Measurements from ENCODE around the gene MTO1.
"Not testable (repeated sequence)": the region's sequence is repeated elsewhere in the genome, so short reads cannot be mapped to it uniquely, and the experiment has no call there.

MTO1 gene

DNA sequence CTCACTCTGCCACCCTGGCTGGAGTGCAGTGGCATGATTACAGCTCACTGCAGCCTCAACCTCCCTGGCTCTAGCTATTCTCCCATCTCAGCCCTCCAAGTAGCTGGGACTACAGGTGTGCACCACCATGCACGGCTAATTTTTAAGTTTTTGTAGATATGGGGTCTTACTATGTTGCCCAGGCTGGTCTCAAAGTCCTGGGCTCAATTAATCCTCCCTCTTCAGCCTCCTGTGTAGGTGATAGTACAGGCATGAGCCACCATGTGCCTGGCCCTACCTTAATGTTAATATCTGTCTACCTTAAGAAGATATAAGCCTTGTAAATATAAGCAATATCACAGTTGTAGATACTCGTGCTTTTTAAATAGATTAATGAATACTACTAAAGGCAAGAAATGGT is 42.6 kb downstream of the MTO1 start:
- DNase-seq = no peak

GRCh38 chr6:73505142-73505541 is 43.6 kb downstream of the MTO1 start:
- no peak for DNase-seq

DNA sequence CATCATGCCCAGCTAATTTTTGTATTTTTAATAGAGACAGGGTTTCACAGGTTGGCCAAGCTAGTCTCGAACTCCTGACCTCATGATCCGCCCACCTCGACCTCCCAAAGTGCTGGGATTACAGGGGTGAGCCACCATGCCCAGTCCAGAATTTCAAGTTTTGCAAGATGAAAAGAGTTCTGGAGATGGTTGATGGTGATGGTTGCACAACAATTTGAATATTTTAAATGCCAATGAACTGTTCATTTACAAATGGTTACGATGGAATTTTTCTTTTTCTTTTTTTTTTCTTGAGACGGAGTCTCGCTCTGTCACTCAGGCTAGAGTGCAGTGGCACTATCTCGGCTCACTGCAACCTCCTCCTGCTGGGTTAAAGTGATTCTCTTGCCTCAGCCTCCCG is 44.2 kb downstream of the MTO1 start:
- not testable (repeated sequence) for DNase-seq

- DNase-seq = no peak
These were observed 44.7 kb downstream of the MTO1 start for GRCh38 chr6:73506246-73506645.

DNA sequence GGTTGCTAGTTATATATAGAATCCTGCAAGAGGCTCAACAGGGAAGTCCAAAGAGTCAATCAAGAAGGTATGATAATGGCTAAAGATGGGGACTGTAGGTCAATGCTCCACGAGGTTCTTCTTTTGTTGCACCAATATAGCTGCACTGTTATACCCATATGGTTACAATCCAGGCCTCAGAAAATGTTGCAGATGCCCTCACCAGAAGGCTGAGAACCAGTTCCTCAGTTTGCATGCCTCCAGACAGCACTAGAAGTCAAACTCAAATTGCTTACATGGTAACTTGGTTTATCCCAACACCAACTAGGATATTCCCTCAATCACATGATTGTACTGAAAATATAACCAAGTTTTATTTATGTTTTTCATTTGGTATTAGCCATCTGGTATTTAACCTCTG is 47.2 kb downstream of the MTO1 start:
- DNase-seq = no peak

- DNase-seq = no peak
These were observed 48.3 kb downstream of the MTO1 start for GRCh38 chr6:73509851-73510250.

DNA sequence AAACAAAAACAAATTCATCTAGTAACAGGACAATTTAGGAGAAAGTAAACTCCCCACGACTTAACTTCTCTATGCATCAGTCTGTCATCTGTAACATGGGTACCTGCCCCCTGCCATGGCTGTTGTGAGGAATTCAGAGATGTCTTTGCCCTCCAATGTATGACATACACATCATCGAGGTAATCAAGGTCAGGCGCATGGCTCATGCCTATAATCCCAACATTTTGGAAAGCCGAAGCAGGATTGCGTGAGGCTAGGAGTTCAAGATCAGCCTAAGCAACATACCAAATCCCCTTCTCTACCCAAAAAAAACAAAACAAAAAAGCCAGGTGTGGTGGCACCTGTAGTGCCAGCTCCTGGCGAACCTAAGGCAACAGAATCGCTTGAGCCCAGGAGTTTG is 50.3 kb downstream of the MTO1 start:
- DNase-seq = no peak

DNA sequence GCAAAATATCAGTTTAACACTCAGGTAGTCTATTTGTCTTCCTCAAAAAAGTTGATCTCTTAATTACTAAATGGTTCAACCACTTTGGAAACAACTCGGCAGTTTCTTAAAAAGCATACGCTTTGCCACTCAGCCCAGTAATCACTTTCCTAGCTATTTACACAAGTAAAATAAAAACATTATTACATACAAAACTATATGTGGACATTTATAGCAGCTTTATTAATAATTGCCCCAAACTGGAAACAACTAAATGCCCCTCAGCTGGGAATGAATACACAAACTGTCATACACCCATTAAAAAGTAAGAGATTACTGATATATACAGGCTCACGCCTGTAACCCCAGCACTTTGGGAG is 51.9 kb downstream of the MTO1 start:
- no peak for DNase-seq

DNA sequence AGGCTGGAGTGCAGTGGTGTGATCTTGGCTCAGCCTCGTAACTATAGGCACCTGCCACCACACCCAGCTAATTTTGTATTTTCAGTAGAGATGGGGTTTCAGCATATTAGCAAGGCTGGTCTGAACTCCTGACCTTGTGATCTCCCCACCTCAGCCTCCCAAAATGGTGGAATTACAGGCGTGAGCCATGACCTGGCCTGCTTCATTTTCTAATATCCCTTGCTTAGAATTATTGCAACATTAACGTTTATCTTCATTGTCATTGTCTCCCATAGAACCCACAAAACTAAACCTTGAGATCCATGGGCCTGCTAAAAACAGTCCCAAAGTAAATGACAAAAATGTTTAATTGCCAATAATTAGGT is 53.2 kb downstream of the MTO1 start:
- DNase-seq = no peak

DNA sequence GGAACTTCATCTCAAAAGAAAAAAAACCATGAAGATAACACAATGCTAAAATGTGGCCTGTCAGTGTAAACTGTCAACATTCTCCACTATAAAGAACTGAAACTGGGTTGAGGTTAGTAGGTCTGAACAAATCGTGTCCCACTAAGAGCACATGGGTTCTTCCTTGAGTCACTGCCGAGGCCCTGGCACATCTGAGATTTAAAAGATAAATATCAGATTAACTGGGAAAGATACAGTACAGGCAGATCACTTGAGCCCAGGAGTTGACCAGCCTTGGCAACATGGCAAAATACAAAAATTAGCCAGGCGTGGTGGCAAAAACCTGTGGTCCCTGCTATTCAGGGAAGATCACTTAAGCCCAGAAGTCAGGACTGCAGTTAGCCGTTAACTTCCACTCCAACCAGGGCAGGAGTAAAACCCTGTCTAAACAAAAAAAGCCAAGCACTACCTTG is 53.7 kb downstream of the MTO1 start:
- no peak for DNase-seq

DNA sequence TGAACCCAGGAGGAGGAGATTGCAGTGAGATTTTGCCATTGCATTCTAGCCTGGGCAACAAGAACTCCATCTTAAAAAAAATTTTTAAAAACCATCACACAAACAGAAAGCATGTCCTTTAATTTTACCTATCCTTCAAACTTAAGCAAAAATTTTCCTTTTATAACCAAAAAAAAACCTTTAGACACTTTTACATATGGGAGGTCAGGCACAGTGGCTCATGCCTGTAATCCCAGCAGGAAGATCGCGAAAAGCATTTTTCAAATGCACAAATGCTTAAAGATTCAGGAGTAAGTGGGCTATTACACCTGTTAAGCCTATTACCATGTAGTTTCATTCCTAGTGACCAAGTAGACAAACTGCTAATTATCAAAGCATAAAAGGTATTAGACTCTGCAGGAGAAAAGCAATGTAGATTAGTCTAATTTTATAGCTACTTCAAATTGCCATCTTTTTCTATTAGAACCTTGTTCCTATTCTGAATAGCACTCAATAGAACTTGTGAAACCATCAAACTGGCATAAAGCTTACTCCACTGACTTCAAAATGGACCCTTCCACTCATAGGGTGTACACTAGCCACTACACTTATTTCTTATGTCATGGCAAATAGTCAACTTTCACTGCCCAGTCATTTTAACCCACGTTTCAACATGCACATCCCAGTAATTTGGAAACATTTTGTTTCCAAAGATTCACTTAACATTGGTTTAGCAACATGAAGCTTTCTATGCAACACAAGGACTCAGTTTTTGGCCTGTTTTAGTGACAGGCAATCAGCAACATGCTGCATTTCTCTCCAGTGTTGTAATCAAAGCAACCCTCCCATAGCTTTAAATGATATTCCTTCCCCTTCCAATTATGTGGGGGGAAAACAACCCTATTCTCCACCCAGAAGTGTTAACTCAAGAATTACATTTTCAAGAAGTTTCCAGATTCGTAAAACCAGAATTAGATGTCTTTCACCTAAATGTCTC is 55.3 kb downstream of the MTO1 start:
- no peak for DNase-seq

DNA sequence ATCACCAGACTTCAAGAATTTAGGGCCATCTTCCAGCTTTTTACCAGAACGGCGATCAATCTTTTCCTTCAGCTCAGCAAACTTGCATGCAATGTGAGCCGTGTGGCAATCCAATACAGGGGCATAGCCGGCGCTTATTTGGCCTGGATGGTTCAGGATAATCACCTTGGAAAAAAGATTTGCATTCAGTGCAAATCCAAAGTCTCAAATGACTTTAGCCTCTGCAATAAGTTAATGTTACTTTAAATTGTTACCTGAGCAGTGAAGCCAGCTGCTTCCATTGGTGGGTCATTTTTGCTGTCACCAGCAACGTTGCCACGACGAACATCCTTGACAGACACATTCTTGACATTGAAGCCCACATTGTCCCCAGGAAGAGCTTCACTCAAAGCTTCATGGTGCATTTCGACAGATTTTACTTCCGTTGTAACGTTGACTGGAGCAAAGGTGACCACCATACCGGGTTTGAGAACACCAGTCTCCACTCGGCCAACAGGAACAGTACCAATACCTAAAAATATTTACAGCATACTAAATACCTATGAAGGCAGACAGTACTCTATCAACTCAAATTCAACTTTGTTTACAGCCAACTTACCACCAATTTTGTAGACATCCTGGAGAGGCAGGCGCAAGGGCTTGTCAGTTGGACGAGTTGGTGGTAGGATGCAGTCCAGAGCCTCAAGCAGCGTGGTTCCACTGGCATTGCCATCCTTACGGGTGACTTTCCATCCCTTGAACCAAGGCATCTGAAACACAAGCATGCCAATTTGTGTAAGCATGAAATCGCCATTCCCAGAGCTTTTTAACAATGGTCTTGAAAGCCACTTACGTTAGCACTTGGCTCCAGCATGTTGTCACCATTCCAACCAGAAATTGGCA is 56.8 kb downstream of the MTO1 start:
- DNase-seq = not testable (repeated sequence)

GRCh38 chr6:73518982-73519881 is 57.7 kb downstream of the MTO1 start:
- DNase-seq = not testable (repeated sequence)

DNA sequence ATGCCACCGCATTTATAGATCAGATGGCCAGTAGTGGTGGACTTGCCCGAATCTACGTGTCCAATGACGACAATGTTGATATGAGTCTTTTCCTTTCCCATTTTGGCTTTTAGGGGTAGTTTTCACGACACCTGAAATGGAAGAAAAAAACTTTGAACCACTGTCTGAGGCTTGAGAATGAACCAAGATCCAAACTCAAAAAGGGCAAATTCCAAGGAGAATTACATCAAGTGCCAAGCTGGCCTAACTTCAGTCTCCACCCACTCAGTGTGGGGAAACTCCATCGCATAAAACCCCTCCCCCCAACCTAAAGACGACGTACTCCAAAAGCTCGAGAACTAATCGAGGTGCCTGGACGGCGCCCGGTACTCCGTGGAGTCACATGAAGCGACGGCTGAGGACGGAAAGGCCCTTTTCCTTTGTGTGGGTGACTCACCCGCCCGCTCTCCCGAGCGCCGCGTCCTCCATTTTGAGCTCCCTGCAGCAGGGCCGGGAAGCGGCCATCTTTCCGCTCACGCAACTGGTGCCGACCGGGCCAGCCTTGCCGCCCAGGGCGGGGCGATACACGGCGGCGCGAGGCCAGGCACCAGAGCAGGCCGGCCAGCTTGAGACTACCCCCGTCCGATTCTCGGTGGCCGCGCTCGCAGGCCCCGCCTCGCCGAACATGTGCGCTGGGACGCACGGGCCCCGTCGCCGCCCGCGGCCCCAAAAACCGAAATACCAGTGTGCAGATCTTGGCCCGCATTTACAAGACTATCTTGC is 58.6 kb downstream of the MTO1 start:
- no peak for DNase-seq

DNA sequence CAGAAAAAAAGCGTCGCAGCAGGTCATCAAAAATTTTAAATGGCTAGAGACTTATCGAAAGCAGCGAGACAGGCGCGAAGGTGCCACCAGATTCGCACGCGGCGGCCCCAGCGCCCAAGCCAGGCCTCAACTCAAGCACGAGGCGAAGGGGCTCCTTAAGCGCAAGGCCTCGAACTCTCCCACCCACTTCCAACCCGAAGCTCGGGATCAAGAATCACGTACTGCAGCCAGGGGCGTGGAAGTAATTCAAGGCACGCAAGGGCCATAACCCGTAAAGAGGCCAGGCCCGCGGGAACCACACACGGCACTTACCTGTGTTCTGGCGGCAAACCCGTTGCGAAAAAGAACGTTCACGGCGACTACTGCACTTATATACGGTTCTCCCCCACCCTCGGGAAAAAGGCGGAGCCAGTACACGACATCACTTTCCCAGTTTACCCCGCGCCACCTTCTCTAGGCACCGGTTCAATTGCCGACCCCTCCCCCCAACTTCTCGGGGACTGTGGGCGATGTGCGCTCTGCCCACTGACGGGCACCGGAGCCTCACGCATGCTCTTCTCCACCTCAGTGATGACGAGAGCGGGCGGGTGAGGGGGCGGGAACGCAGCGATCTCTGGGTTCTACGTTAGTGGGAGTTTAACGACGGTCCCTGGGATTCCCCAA is 59.3 kb downstream of the MTO1 start, which contains the start of gene EEF1A1:
Gene EEF1A1 (minus strand): TSS at position 345 of the 663 bp plus-strand sequence. CDS start 1,006 bp downstream, outside the sequence.
- peak; percentile 97 to 99 for DNase-seq

- peak in 1 of 2 experiments; percentile 77 for DNase-seq
These were observed 59.9 kb downstream of the MTO1 start for GRCh38 chr6:73521351-73521985.

GRCh38 chr6:73523434-73524123 is 62.0 kb downstream of the MTO1 start:
- DNase-seq = peak in 1 of 2 experiments; percentile 20

GRCh38 chr6:73525546-73526330 is 64.2 kb downstream of the MTO1 start:
- DNase-seq = no peak

DNA sequence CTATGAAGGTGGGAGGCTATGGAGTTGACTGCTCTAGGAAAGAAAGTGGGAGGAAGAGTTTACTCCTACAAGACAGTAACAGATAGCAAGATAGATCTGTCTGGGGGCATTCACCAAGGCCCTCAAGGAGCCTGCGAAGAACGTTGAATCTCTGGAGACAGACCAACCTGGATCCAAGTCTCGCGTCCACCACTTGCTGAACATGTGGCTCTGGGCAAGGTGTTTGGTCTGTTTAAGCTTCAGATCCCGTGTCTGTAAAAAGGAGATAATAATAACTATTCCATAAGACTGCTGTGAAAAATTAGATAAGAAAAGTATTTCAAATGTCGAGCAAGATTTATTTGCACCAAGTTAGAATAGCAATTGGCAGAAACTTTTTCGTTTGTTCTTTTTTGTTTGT is 67.4 kb downstream of the MTO1 start:
- DNase-seq = no peak

Data from NCI-H187 (cell line).